ENCODE results near the gene KMT2E.
"Not testable (repeated sequence)": the region's sequence is repeated elsewhere in the genome, so short reads cannot be mapped to it uniquely, and the experiment has no call there.

Gene KMT2E

GRCh38 chr7:105020926-105021325, 6.9 kb downstream of the KMT2E start:
- H3K4me3 ChIP-seq (ENCODE audit: low read length), result no peak overlapping the region
- DNase-seq (ENCODE audit: low read depth, low spot score), result no peak

- DNase-seq (ENCODE audit: low read depth, low spot score), result no peak
- H3K4me3 ChIP-seq (ENCODE audit: low read length), result no peak overlapping the region
Observed at GRCh38 chr7:105021352-105021751, 7.3 kb downstream of the KMT2E start.

GRCh38 chr7:105021967-105022366, 8.0 kb downstream of the KMT2E start:
- no peak for DNase-seq (ENCODE audit: low read depth, low spot score)
- no peak overlapping the region for H3K4me3 ChIP-seq (ENCODE audit: low read length)

GRCh38 chr7:105022458-105022857, 8.5 kb downstream of the KMT2E start:
- no peak for DNase-seq (ENCODE audit: low read depth, low spot score)

GRCh38 chr7:105024734-105025133, 10.7 kb downstream of the KMT2E start:
- no peak overlapping the region for H3K4me3 ChIP-seq (ENCODE audit: low read length)
- DNase-seq (ENCODE audit: low read depth, low spot score), result no peak

More at GRCh38 chr7:105022458-105022857, 8.5 kb downstream of the KMT2E start:
- H3K4me3 ChIP-seq (ENCODE audit: low read length), result no peak overlapping the region

- no peak overlapping the region for H3K4me3 ChIP-seq (ENCODE audit: low read length)
Observed at GRCh38 chr7:105026750-105027149, 12.7 kb downstream of the KMT2E start.

GRCh38 chr7:105027176-105027853, 13.3 kb downstream of the KMT2E start:
- DNase-seq (ENCODE audit: low read depth, low spot score), result no peak
- no peak overlapping the region for H3K4me3 ChIP-seq (ENCODE audit: low read length)

More at GRCh38 chr7:105026750-105027149, 12.7 kb downstream of the KMT2E start:
- DNase-seq (ENCODE audit: low read depth, low spot score), result no peak

- DNase-seq (ENCODE audit: low read depth, low spot score), result no peak
Observed at GRCh38 chr7:105028004-105028403, 14.0 kb downstream of the KMT2E start.

GRCh38 chr7:105028941-105029340, 14.9 kb downstream of the KMT2E start:
- not testable (repeated sequence) for DNase-seq (ENCODE audit: low read depth, low spot score); H3K4me3 ChIP-seq (ENCODE audit: low read length)

More at GRCh38 chr7:105028004-105028403, 14.0 kb downstream of the KMT2E start:
- no peak overlapping the region for H3K4me3 ChIP-seq (ENCODE audit: low read length)

- DNase-seq (ENCODE audit: low read depth, low spot score), result no peak
- H3K4me3 ChIP-seq (ENCODE audit: low read length), result no peak overlapping the region
Observed at GRCh38 chr7:105030447-105030846, 16.4 kb downstream of the KMT2E start.

GRCh38 chr7:105032553-105033214, 18.7 kb downstream of the KMT2E start:
- H3K4me3 ChIP-seq (ENCODE audit: low read length), result no peak overlapping the region
- DNase-seq (ENCODE audit: low read depth, low spot score), result no peak

GRCh38 chr7:105035349-105035748, 21.3 kb downstream of the KMT2E start:
- no peak overlapping the region for H3K4me3 ChIP-seq (ENCODE audit: low read length)
- DNase-seq (ENCODE audit: low read depth, low spot score), result no peak

- H3K4me3 ChIP-seq (ENCODE audit: low read length), result no peak overlapping the region
- DNase-seq (ENCODE audit: low read depth, low spot score), result no peak
Observed at GRCh38 chr7:105036217-105037168, 22.5 kb downstream of the KMT2E start.

GRCh38 chr7:105037319-105037718, 23.3 kb downstream of the KMT2E start:
- H3K4me3 ChIP-seq (ENCODE audit: low read length), result no peak overlapping the region
- DNase-seq (ENCODE audit: low read depth, low spot score), result no peak

- no peak for DNase-seq (ENCODE audit: low read depth, low spot score)
- H3K4me3 ChIP-seq (ENCODE audit: low read length), result no peak overlapping the region
Observed at GRCh38 chr7:105044449-105045070, 30.6 kb downstream of the KMT2E start.

- no peak for DNase-seq (ENCODE audit: low read depth, low spot score)
- H3K4me3 ChIP-seq (ENCODE audit: low read length), result no peak overlapping the region
Observed at GRCh38 chr7:105046414-105046813, 32.4 kb downstream of the KMT2E start.

- no peak for DNase-seq (ENCODE audit: low read depth, low spot score)
- no peak overlapping the region for H3K4me3 ChIP-seq (ENCODE audit: low read length)
Observed at GRCh38 chr7:105047932-105048331, 33.9 kb downstream of the KMT2E start.

- no peak for DNase-seq (ENCODE audit: low read depth, low spot score)
Observed at GRCh38 chr7:105050493-105050892, 36.5 kb downstream of the KMT2E start.

GRCh38 chr7:105050899-105051298, 36.9 kb downstream of the KMT2E start:
- H3K4me3 ChIP-seq (ENCODE audit: low read length); DNase-seq (ENCODE audit: low read depth, low spot score): not testable (repeated sequence)

More at GRCh38 chr7:105050493-105050892, 36.5 kb downstream of the KMT2E start:
- no peak overlapping the region for H3K4me3 ChIP-seq (ENCODE audit: low read length)

Data from Jurkat, Clone E6-1 (cell line).